ENCODE measurements around the gene TLR7. TPM values are rescaled to one million over a fixed set of nuclear protein-coding genes. Genes with fewer than 3 reads are reported as not detected.

The TLR7 gene
- total and polyA plus RNA-seq, 2 of the 13 experiments (the other 11 are each of a cell fraction or from before 2014, with no cell fraction given) = not detected

DNA sequence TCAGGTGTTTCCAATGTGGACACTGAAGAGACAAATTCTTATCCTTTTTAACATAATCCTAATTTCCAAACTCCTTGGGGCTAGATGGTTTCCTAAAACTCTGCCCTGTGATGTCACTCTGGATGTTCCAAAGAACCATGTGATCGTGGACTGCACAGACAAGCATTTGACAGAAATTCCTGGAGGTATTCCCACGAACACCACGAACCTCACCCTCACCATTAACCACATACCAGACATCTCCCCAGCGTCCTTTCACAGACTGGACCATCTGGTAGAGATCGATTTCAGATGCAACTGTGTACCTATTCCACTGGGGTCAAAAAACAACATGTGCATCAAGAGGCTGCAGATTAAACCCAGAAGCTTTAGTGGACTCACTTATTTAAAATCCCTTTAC, 18.6 kb downstream of the TLR7 start:
- H3K4me1 ChIP-seq (ENCODE audit: insufficient read depth, low read length) = no peaks in the 10 kb centered on the region
- H3K4me3 ChIP-seq (replicated peaks in 1 of 3; ENCODE audit: insufficient read depth in 1 of 3, low read depth in 2 of 3, low read length in 3 of 3) = no peak overlapping the region
- ChIA-PET POLR2A (no interaction called here), CTCF (ENCODE audit: low intra/inter-chr PET ratio, low total read pairs) (no interaction called here)
- FAIRE-seq (no peak), ATAC-seq (no peak), DNase-seq (ENCODE audit: low spot score) (no peak)
- H3K79me2 ChIP-seq (ENCODE audit: insufficient read depth, low read length) = no peaks in the 10 kb centered on the region
- intact Hi-C loops (cut with micrococcal nuclease; ENCODE audit: unreplicated experiment) (no loop called here), in situ Hi-C loops (cut with HindIII; ENCODE audit: extremely low pct_ligation_motif_present, low pct_unique_long_range_greater_than_20kb) (no loop called here)
- 24% methylated on average over 5 of the region's 5 CpGs for WGBS (ENCODE audit: low lambda C conversion rate)
- H3K36me3 ChIP-seq (replicated peaks in 1 of 2; ENCODE audit: control insufficient read depth in 1 of 2, insufficient read depth in 2 of 2, low read length in 2 of 2) = no peaks in the 10 kb centered on the region
- TF ChIP-seq, protein P1, sequence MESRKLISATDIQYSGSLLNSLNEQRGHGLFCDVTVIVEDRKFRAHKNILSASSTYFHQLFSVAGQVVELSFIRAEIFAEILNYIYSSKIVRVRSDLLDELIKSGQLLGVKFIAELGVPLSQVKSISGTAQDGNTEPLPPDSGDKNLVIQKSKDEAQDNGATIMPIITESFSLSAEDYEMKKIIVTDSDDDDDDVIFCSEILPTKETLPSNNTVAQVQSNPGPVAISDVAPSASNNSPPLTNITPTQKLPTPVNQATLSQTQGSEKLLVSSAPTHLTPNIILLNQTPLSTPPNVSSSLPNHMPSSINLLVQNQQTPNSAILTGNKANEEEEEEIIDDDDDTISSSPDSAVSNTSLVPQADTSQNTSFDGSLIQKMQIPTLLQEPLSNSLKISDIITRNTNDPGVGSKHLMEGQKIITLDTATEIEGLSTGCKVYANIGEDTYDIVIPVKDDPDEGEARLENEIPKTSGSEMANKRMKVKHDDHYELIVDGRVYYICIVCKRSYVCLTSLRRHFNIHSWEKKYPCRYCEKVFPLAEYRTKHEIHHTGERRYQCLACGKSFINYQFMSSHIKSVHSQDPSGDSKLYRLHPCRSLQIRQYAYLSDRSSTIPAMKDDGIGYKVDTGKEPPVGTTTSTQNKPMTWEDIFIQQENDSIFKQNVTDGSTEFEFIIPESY (CRISPR knock-in tag; IDR thresholded peaks at IDR 0.05) = no peak
- TF ChIP-seq SKIL (CRISPR knock-in tag; IDR thresholded peaks at IDR 0.05; ENCODE audit: borderline replicate concordance) = no peak
- no peak for TF ChIP-seq GATA4 (IDR thresholded peaks at IDR 0.05; ENCODE audit: borderline replicate concordance, low read depth)
- no peak for TF ChIP-seq MED8 (CRISPR knock-in tag; IDR thresholded peaks at IDR 0.05; ENCODE audit: insufficient replicate concordance)
- TF ChIP-seq ZNF101 (CRISPR knock-in tag; IDR thresholded peaks at IDR 0.05; ENCODE audit: borderline replicate concordance, low read depth) = no peak
- no peak for TF ChIP-seq ZBTB25 (CRISPR knock-in tag; IDR thresholded peaks at IDR 0.05)
- no peak for TF ChIP-seq CCDC6 (CRISPR knock-in tag; IDR thresholded peaks at IDR 0.05)
- no peak for TF ChIP-seq MTA3 (CRISPR knock-in tag; IDR thresholded peaks at IDR 0.05)
- BruUV-seq (replicated peaks) = no TSS peak
- no peaks in the 10 kb centered on the region for H3K27me3 ChIP-seq (ENCODE audit: control insufficient read depth in 1 of 2, insufficient read depth in 2 of 2, low read length in 2 of 2)
- no peaks in the 10 kb centered on the region for H3K9me3 ChIP-seq (ENCODE audit: low read length)
- H3K9ac ChIP-seq (ENCODE audit: insufficient read depth, low read depth, low read length) = no peak overlapping the region
- no peak overlapping the region for H3K4me2 ChIP-seq (ENCODE audit: low read depth, low read length)
- H2AFZ ChIP-seq (ENCODE audit: low read length) = no peak overlapping the region
- no peak overlapping the region for H3K27ac ChIP-seq (ENCODE audit: extremely low read length, insufficient read depth, low read length)
- H4K20me1 ChIP-seq (ENCODE audit: insufficient read depth, low read length) = no peaks in the 10 kb centered on the region

Data from HepG2 (cell line).